ENCODE measurements around the gene TGFA. TPM values are rescaled to one million over a fixed set of nuclear protein-coding genes. Genes with fewer than 3 reads are reported as not detected.

TGFA gene
- total and polyA plus RNA-seq, 2 experiments from 2014 or later, result 9.2 to 17.3 TPM

- H3K4me2 ChIP-seq (ENCODE audit: unreplicated experiment), result no peak overlapping the region
- H3K9me2 ChIP-seq (ENCODE audit: insufficient read depth), result no peaks in the 10 kb centered on the region
- no peak overlapping the region for H3K27ac ChIP-seq
- H3K4me3 ChIP-seq, result no peak overlapping the region
- in situ Hi-C loops (cut with MboI), result no loop called here
- no peak overlapping the region for H2AFZ ChIP-seq
- H3K4me1 ChIP-seq (ENCODE audit: insufficient read depth), result no peaks in the 10 kb centered on the region
- no peaks in the 10 kb centered on the region for H3K9me3 ChIP-seq (ENCODE audit: low read depth)
- no peak overlapping the region for H3K9ac ChIP-seq
- H3K36me3 ChIP-seq (ENCODE audit: low read depth), result no peaks in the 10 kb centered on the region
- TF ChIP-seq EZH2phosphoT487 (IDR thresholded peaks at IDR 0.05; ENCODE audit: insufficient read depth, low read depth), result no peak
- TF ChIP-seq EZH2 (IDR thresholded peaks at IDR 0.05; ENCODE audit: insufficient read depth, poor library complexity, severe bottlenecking), result no peak
- DNase-seq, result no peak
- no peaks in the 10 kb centered on the region for H3K27me3 ChIP-seq (replicated peaks; ENCODE audit: insufficient read depth)
- H4K20me1 ChIP-seq (ENCODE audit: insufficient read depth), result no peaks in the 10 kb centered on the region
- WGBS, 2 experiments (ENCODE audit: low coverage in 1 of 2, low lambda C conversion rate in 2 of 2, missing lambda C conversion rate in 2 of 2), result 65 to 68% methylated on average over 3 of the region's 3 CpGs
- H3F3A ChIP-seq (ENCODE audit: insufficient read depth), result no peaks in the 10 kb centered on the region
- no peaks in the 10 kb centered on the region for H3K79me2 ChIP-seq (ENCODE audit: insufficient read depth)
Measured at GRCh38 chr2:70460333-70460732, 93.3 kb downstream of the TGFA start.

GRCh38 chr2:70458661-70459060, 95.0 kb downstream of the TGFA start:
- no peak overlapping the region for H3K4me3 ChIP-seq
- in situ Hi-C loops (cut with MboI), result no loop called here
- H3K4me1 ChIP-seq (ENCODE audit: insufficient read depth), result no peaks in the 10 kb centered on the region
- H3K9ac ChIP-seq, result no peak overlapping the region
- no peak for DNase-seq
- no peak overlapping the region for H3K4me2 ChIP-seq (ENCODE audit: unreplicated experiment)
- H3K79me2 ChIP-seq (ENCODE audit: insufficient read depth), result no peaks in the 10 kb centered on the region
- H3K9me2 ChIP-seq (ENCODE audit: insufficient read depth), result no peaks in the 10 kb centered on the region
- no peaks in the 10 kb centered on the region for H3K36me3 ChIP-seq (ENCODE audit: low read depth)
- H3F3A ChIP-seq (ENCODE audit: insufficient read depth), result no peaks in the 10 kb centered on the region
- H4K20me1 ChIP-seq (ENCODE audit: insufficient read depth), result no peaks in the 10 kb centered on the region
- H3K9me3 ChIP-seq (ENCODE audit: low read depth), result no peaks in the 10 kb centered on the region
- WGBS, 2 experiments (ENCODE audit: low coverage in 1 of 2, low lambda C conversion rate in 2 of 2, missing lambda C conversion rate in 2 of 2), result 57 to 59% methylated on average over 5 of the region's 5 CpGs
- no peaks in the 10 kb centered on the region for H3K27me3 ChIP-seq (replicated peaks; ENCODE audit: insufficient read depth)
- H3K27ac ChIP-seq, result no peak overlapping the region
- TF ChIP-seq EZH2 (IDR thresholded peaks at IDR 0.05; ENCODE audit: insufficient read depth, poor library complexity, severe bottlenecking) (no peak), EZH2phosphoT487 (IDR thresholded peaks at IDR 0.05; ENCODE audit: insufficient read depth, low read depth) (no peak)
- H2AFZ ChIP-seq, result no peak overlapping the region

GRCh38 chr2:70456585-70457495, 96.8 kb downstream of the TGFA start:
- in situ Hi-C loops (cut with MboI), result no loop called here

GRCh38 chr2:70454936-70455544, 98.6 kb downstream of the TGFA start:
- H3K9me2 ChIP-seq (ENCODE audit: insufficient read depth), result no peaks in the 10 kb centered on the region
- no peak overlapping the region for H3K4me2 ChIP-seq (ENCODE audit: unreplicated experiment)
- no peaks in the 10 kb centered on the region for H3K79me2 ChIP-seq (ENCODE audit: insufficient read depth)
- H3K36me3 ChIP-seq (ENCODE audit: low read depth), result no peaks in the 10 kb centered on the region
- TF ChIP-seq EZH2 (IDR thresholded peaks at IDR 0.05; ENCODE audit: insufficient read depth, poor library complexity, severe bottlenecking) (no peak), EZH2phosphoT487 (IDR thresholded peaks at IDR 0.05; ENCODE audit: insufficient read depth, low read depth) (no peak)
- H4K20me1 ChIP-seq (ENCODE audit: insufficient read depth), result no peaks in the 10 kb centered on the region
- in situ Hi-C loops (cut with MboI), result no loop called here
- no peak for DNase-seq
- WGBS, 2 experiments (ENCODE audit: low coverage in 1 of 2, low lambda C conversion rate in 2 of 2, missing lambda C conversion rate in 2 of 2), result 78 to 82% methylated on average over 3 of the region's 3 CpGs
- H2AFZ ChIP-seq, result no peak overlapping the region
- H3F3A ChIP-seq (ENCODE audit: insufficient read depth), result no peaks in the 10 kb centered on the region
- no peak overlapping the region for H3K4me3 ChIP-seq
- no peak overlapping the region for H3K27ac ChIP-seq
- no peaks in the 10 kb centered on the region for H3K9me3 ChIP-seq (ENCODE audit: low read depth)
- H3K4me1 ChIP-seq (ENCODE audit: insufficient read depth), result no peaks in the 10 kb centered on the region
- no peak overlapping the region for H3K9ac ChIP-seq
- no peaks in the 10 kb centered on the region for H3K27me3 ChIP-seq (replicated peaks; ENCODE audit: insufficient read depth)

More at GRCh38 chr2:70456585-70457495, 96.8 kb downstream of the TGFA start:
- no peaks in the 10 kb centered on the region for H4K20me1 ChIP-seq (ENCODE audit: insufficient read depth)
- WGBS, 2 experiments (ENCODE audit: low coverage in 1 of 2, low lambda C conversion rate in 2 of 2, missing lambda C conversion rate in 2 of 2), result 79 to 84% methylated on average over 10 of the region's 10 CpGs
- no peak overlapping the region for H3K9ac ChIP-seq
- no peak overlapping the region for H3K4me2 ChIP-seq (ENCODE audit: unreplicated experiment)
- no peaks in the 10 kb centered on the region for H3K4me1 ChIP-seq (ENCODE audit: insufficient read depth)
- no peaks in the 10 kb centered on the region for H3K79me2 ChIP-seq (ENCODE audit: insufficient read depth)
- H3K4me3 ChIP-seq, result no peak overlapping the region
- DNase-seq, result no peak
- no peaks in the 10 kb centered on the region for H3F3A ChIP-seq (ENCODE audit: insufficient read depth)
- H3K27me3 ChIP-seq (replicated peaks; ENCODE audit: insufficient read depth), result no peaks in the 10 kb centered on the region
- H2AFZ ChIP-seq, result no peak overlapping the region
- no peak overlapping the region for H3K27ac ChIP-seq
- TF ChIP-seq EZH2 (IDR thresholded peaks at IDR 0.05; ENCODE audit: insufficient read depth, poor library complexity, severe bottlenecking) (no peak), EZH2phosphoT487 (IDR thresholded peaks at IDR 0.05; ENCODE audit: insufficient read depth, low read depth) (no peak)
- H3K36me3 ChIP-seq (ENCODE audit: low read depth), result no peaks in the 10 kb centered on the region
- no peaks in the 10 kb centered on the region for H3K9me3 ChIP-seq (ENCODE audit: low read depth)
- no peaks in the 10 kb centered on the region for H3K9me2 ChIP-seq (ENCODE audit: insufficient read depth)
